Smooth muscle cell of trachea (primary cell): ENCODE results near the gene ENDOG. TPM values are rescaled to one million over a fixed set of nuclear protein-coding genes. Genes with fewer than 3 reads are reported as not detected.

ENCODE experiments used
- total RNA-seq: library from RNA; depleted of rRNA; stranded (reverse); fragments of >200 nt; gene quantifications from 2 replicates; pipeline ENCODE4 v1.2.1, GENCODE V29; 2014

ENDOG gene
- 20.4 and 22.0 TPM in 2 replicates for total RNA-seq

DNA sequence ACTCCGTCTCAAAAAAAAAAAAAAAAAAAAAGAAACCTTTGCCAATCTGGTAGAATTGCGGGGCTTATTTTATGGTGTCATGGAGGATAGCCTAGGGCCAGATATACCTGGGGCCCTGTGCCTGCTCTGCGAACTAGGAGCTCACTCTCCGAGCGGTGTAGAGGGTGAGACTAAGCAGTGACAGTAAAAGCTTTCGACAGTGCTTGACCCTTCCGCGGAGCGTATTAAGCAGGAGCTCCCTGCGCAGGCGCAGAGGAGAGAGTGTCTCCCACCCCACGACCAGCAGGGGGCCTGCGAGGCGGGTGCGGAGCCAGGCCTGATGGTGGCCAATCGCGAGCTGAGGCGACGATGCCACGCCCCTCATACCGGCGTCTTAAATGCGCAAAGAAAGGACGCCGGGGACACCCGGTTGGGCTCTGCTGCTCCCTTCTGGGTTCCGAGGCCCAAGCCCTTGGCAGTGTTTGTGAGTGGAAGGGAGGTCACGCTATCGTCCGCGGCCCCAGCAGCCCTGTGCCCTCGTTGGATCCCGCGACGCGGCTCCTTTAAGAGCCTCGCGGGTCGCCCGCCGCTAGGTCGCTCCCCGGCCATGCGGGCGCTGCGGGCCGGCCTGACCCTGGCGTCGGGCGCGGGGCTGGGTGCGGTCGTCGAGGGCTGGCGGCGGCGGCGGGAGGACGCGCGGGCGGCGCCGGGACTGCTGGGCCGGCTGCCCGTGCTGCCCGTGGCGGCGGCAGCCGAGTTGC, at the start of gene ENDOG:
Gene ENDOG (plus strand): TSS at position 402 of the 740 bp plus-strand sequence. CDS start 185 bp downstream, at position 587.

DNA sequence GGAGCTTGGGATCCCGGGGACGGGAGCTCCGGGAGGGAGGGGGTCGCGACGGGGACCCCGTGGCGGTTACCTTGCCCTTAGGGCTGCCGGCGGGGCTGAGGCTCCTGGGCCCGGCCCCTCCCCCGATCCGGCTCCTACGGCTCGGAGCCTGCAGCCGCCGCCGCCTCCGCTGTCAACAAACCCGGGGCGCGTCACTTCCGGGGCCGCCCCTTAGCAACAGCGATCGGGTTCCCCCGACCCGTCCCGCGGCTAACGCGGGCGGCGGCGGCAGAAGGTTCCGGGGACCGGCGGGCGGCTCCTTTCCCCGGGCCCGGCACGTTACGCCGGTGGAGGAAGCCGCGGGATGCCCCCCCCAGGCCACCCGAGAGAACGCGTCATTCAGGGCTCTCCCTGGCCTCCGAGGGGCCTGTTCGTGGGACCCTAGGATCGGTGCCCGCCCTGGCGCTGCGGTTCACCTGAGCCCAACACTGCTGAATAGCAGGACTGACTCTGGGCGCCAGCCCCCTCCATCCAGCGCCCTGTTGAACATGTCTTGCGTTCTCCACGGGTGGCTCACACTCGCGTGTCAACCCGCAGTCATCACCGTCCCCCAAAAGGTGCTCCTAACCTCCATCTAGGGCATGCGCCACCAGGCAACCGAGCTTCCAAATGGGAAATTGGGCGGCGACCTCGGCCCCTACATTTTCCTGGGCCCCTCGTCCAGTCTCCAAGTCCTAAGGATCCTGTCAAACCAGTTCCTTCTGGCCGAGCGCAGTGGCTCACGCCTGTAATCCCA, 46.4 kb upstream of the ENDOG start, which contains the start of gene ZER1:
Gene ZER1 (minus strand): TSS at position 183 of the 775 bp plus-strand sequence. CDS start 16,362 bp downstream, outside the sequence.

DNA sequence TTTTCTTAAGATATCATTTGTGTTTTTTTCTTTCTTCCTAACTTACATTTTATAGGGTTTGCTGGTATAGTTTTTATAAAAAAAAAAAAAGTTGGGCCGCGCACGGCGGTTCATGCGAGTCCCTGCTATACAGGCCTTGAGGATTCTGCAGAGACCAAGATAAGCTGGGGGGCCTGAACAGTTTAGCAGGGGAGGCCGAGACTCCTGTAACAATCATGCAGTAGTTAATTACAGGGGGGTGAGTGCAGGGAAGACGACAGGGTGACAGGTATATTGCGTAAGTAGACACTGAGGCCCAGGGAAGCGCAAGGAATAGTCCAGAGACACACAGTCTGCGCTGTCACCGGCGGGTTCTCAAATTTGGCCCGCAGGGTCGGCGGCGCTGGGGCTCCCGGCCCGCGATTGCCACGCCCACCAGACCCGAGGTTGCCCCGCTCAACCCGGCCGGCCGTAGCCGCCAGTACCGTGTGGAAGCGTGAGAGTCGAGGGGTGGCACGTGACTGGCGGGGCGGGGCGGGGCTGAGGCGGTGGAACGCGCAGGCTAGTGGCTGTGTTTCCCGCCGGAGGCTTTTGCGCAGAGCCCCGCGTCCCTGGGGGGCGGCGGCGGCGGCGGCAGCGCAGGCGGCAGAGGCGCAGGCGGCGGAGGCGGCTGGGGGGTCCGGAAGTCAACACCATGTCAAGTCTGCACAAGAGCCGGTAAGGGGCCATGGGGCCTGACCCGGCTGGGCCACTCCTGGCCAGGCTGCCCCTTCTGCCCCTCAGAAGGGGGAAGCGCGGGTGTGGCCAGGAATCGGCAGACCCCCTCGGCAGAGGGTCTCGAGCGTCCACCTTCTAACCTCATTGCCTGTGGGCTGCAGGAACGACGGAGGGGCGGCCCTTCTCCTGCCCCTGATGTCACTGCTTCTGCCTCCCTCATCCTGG, 31.4 kb upstream of the ENDOG start, which contains the start of gene TBC1D13:
Gene TBC1D13 (plus strand): TSS at position 573 of the 921 bp plus-strand sequence. CDS start 101 bp downstream, at position 674.

DNA sequence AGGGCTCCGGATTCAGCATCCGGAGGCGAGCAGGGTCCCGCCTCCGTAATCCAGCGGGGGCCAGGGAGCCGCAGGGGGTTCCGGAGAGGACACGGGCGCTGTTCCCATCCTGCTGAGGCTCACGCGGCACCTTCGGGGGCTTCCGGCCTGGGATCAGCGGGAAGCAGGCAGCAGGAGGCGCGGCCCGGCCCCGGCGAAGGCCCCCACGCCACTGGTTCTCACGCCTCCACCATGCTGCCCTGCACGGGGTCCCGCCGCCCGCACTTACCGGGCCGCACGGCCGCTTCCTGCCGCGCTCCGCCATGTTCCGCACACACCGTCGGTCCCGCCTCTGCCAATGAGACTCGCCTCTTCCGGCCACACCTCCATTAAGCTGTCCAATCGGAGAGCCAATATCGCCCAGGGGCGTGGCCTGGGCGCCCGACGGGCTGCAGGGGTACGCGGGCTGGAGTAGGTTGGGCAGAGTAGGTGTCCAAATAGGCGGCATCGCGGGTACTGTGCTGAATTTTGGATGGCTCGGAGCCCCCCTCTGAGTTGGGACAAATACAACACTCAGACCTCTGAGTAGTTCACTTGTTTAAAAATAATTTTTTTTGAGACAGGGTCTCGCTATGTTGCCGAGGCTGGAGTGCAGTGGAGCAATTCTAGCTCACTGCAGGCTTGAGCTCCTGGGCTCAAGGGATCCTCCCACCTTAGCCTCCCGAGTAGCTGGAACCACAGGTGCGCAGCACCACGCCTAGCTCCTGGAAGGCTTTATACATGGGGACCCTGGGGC, 11.4 kb downstream of the ENDOG start, which contains the start of gene SPOUT1:
Gene SPOUT1 (minus strand): TSS at position 318 of the 775 bp plus-strand sequence. CDS start 14 bp downstream, at position 304.

Other genes starting within 250 kb of the ENDOG start
- 52.9 and 79.4 TPM in 2 replicates for gene DYNC2I2, start 161.7 kb upstream of the ENDOG start, total RNA-seq
- gene SET, start 129.3 kb upstream of the ENDOG start, total RNA-seq = 305 and 552 TPM in 2 replicates
- 1.9 and 2.3 TPM in 2 replicates for gene PKN3, start 116.0 kb upstream of the ENDOG start, total RNA-seq
- 44.8 and 51.5 TPM in 2 replicates for gene ZDHHC12, start 94.4 kb upstream of the ENDOG start, total RNA-seq
- gene ZER1, start 46.6 kb upstream of the ENDOG start, total RNA-seq = 29.5 and 52.4 TPM in 2 replicates
- gene TBC1D13, start 31.2 kb upstream of the ENDOG start, total RNA-seq = 12.7 and 21.8 TPM in 2 replicates
- 17.9 and 22.0 TPM in 2 replicates for gene SPOUT1, start 11.3 kb downstream of the ENDOG start, total RNA-seq
- gene KYAT1, start 63.5 kb downstream of the ENDOG start, total RNA-seq = 9.1 and 13.7 TPM in 2 replicates
- 29.1 and 44.0 TPM in 2 replicates for gene LRRC8A, start 63.6 kb downstream of the ENDOG start, total RNA-seq
- 16.1 and 18.7 TPM in 2 replicates for gene PHYHD1, start 102.5 kb downstream of the ENDOG start, total RNA-seq
- 28.2 and 40.9 TPM in 2 replicates for gene DOLK, start 129.1 kb downstream of the ENDOG start, total RNA-seq
- gene NUP188, start 129.2 kb downstream of the ENDOG start, total RNA-seq = 38.5 and 43.5 TPM in 2 replicates
- gene SH3GLB2, start 209.8 kb downstream of the ENDOG start, total RNA-seq = 63.9 and 83.7 TPM in 2 replicates
- 30.7 and 42.8 TPM in 2 replicates for gene MIGA2, start 218.1 kb downstream of the ENDOG start, total RNA-seq